NCI-H345 treated with DMSO at 0.1 percent for 48 hours (cell line): ENCODE data around the gene TMEM248.
A peak's percentile ranks its signal among the peaks of the same experiment; 100 is the strongest.
"Not testable (repeated sequence)": the region's sequence is repeated elsewhere in the genome, so short reads cannot be mapped to it uniquely, and the experiment has no call there.

ENCODE experiments used
- DNase-seq: peaks from one replicate; lab custom pipeline; 2025; ENCODE audit not compliant: unreplicated experiment; lab: John Stamatoyannopoulos, UW

The TMEM248 gene, protein sequence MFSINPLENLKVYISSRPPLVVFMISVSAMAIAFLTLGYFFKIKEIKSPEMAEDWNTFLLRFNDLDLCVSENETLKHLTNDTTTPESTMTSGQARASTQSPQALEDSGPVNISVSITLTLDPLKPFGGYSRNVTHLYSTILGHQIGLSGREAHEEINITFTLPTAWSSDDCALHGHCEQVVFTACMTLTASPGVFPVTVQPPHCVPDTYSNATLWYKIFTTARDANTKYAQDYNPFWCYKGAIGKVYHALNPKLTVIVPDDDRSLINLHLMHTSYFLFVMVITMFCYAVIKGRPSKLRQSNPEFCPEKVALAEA

DNA sequence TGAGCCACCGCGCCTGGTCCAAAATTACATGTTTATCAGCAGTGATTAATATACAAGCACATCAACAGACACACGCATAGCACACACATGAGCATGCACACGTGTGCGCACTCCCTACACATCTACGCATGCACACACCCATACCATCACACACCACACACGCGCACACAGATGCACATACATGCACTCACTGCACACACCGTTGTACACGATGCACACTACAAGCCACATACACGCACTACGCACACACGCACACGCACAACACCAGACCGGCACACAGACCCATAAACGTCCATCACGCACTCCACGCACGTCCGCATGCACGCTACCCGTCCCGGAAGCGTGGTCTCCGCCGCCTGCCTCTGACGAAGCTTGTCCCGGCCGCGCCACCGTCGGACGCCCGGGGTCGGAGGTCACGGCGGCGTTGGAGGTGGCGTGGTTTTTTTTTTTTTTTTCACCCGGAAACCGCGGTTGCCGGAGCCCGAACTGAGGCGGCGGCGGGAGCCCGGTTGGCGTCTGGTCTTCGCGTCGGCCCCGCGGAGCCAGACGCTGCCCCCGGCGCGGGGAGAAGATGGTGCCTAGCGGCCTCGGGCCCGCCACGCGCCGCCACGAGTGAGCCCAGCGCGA, at the start of gene TMEM248:
Gene TMEM248 (plus strand): TSS at position 457 of the 627 bp plus-strand sequence. CDS start 20,641 bp downstream, outside the sequence.
- DNase-seq, result peak; percentile 58

DNA sequence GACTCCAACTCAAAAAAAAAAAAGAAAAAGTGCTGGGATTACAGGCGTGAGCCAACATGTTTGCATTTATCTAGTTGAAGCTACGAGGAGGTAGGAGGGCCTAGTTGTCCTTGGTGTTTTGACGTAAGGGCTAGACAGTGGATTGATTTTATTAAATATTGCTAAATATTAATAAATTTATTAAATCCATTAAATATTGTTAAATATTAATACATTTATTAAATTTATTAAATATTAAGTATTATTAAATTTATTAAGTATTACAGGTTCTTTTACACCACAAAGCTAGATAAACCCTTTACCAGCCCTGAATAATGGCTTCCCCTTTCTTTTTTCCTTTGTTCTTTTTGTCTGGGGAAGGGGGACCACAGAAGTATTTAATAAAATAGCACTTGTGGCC, 47.5 kb upstream of the TMEM248 start:
- DNase-seq, result no peak

DNA sequence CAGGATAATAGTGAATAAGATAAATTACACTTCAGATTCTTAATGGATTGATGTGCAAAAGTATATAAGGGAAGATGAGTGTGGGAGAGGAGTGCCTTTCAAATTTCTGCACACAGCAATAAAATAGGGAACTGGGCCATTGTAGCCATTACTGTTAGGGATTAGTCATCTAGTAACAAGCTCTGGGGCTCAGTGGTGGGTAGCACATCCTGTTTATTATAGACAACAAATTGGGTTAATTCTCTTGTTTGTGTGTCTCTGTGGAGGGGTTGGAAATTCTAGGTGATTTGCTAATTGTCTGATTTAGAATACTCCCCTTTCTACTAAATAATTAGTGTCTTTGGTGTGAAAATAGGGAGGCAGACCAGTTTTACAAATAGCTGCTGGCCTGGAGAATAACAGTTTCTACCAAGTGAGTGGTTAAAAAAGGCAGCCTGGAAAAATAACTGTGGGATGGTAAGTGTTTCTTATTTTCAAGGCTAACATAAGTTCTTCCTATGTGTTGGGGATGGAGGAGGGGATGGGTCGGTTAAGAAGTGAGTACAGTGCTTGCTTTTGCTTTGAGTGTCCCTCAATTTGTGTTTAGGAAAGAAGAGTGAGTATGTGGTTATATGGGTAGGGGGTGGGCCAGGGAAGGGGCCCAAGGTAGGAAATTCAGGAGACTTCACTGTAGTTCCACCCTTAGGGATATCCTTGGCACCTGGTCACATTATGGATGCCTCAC, 43.3 kb upstream of the TMEM248 start:
- no peak for DNase-seq

DNA sequence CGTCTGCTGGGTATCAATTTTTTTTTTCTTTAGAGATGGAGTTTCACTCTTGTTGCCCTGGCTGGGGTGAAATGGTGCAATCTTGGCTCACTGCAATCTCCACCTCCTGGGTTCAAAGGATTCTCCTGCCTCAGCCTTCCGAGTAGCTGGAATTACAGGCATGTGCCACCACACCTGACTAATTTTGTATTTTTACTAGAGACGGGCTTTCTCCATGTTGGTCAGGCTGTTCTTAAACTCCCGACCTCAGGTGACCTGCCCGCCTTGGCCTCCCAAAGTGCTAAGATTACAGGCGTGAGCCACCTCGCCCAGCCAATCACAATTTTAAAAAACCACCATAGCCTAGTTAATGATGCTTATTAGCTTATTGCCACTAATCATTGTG, 42.7 kb upstream of the TMEM248 start:
- DNase-seq, result not testable (repeated sequence)

DNA sequence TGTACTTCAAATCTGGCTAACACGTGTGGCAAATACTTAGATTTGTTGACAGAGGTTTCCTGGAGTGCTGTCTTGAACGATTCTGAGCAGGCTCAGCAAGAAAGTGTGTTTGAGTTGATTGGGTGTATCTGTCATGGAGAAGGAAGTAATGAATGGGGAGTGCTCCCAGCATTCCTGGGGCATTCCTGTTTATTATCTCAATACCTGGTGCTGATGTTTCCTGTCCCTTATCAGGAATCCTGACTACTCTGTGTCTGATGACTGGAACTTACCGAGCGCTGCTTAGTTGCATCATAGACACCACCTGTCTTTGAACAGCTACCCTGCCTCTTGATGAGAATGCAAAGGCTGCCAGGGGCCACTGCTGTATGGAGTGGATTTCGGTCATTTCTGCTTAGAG, 41.0 kb upstream of the TMEM248 start:
- no peak for DNase-seq

DNA sequence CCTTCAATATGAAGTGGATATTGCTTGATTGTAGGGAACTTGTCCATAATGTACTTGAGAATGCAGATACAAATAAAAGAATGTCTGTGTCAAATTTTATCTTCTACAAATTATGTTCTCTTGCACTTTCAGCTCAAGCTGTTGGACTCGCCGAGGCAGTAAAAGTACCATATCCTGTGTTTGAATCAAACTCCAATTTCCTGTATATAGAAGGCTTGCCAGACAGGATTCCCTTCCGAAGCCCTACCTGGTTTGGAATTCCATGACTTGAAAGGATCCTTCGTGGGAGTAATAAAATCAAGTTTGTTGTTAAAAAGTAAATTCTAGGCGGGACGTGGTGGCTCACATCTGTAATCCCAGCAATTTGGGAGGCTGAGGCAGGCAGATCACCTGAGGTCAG, 40.4 kb upstream of the TMEM248 start:
- DNase-seq, result not testable (repeated sequence)

DNA sequence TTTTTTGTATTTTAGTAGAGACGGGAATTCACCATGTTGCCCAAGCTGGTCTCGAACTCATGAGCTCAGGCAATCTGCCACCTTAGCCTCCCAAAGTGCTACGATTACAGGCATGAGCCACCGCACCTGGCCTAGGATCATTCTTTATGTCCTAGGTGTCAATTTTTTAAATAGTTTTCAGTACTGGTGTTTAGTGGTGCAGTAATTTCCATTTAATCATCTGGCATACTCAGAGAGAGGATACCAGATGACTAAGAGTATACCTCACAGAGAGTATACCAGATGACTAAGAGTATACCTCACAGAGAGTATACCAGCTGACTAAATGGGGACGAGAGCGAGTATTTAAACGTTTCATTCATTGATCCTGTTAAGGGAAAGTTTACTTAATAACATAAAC, 37.3 kb upstream of the TMEM248 start:
- no peak for DNase-seq

DNA sequence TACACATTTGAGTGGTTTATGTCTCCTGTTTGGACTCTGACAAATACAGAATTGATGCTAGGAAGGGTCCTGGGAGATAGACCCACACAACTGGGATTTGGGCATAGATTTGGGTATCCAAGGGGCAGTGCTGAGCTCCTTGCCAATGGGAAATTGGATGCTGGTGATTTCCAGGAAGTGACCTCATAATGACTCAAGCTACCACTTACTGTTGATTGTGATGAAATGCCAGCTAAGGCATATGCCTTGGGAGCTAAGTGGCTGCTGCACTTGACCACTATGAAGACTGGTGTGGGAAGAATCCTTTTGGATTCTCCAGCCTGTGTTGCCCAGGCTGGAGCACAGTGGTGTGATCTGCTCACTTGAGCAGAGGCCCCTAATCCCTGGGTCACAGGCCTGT, 36.5 kb upstream of the TMEM248 start:
- not testable (repeated sequence) for DNase-seq

DNA sequence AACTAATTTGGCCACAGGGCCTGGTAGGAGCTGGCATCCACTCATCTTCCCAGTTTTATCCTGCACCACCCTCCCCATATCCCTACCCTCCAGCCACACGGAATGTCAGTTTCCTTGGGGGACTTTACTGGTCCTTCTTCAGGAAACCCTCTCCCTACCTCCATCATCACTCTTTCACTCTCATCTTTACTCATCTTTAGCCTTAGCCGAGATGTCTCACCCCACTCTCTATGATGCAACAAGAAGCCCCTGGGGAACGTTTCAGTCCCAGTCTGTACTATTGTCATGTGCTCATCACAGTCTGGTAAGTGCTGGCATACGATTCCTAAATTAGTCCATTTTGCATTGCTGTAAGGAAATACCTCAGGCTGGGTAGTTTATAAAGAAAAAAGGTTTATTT, 34.9 kb upstream of the TMEM248 start:
- no peak for DNase-seq

DNA sequence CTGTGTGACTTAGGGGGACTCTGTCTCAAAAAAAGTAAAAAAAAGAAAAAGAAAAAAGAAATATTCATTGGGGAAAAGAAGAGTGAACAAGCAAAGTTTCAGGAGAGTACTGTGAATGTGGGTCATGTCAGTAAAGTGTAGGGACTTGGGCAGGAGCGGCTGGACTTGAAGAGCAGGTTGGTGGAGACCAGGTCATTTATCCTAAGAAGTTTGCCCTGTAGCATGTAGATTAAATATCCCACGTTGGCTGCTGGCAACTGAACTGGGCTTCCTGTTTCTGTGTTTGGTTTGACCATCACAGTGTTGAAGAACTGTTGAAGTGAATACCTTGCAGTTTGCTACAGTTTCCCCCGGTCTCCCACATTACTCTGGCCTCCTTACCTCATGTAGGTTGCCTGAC, 32.8 kb upstream of the TMEM248 start:
- DNase-seq, result not testable (repeated sequence)

DNA sequence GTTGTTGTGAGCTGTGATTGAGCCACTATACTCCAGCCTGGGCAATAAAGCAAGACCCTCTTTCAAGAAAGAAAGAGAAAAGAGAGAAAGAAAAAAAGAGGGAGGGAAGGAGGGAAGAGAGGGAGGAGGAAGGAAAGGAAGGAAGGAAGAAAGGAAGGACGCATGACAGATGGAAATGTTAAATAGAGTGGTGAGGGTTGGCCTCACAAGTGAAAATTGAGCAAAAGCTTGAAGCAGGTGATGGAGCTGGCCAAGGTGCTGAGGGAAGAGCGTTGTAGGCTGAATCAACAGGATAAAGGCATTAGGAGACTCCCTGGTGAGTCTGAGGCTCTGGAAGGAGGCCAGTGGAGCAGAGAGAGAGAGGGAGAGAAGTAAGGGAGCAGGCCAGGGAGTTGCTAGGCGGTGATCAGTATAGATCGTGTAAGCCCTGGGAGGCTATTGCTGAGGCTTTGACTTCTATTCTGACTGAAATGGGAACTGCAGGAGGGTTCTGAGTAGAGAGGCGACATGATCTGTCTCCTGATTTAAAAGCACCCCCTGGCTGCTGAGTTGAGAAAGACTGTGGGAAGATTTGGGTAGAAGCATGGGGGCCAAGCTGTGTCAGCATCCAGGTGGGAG, 26.5 kb upstream of the TMEM248 start:
- no peak for DNase-seq

DNA sequence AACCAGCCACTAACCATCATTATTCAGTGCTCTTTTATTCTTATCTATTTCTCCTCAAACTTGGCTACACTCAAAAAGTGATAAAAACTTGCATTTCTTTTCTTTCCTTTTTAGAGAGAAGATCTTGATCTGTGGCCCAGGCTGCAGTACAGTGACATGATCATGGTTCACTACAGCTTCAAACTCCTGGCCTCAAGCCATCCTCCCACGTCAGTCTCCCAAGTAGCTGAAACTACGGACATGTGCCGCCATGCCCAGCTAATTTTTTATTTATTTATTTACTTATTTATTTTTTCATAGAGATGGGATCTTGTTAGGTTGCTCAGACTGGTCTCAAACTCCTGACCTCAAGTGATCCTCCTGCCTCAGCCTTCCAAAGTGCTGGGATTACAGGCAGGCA, 24.6 kb upstream of the TMEM248 start:
- no peak for DNase-seq

DNA sequence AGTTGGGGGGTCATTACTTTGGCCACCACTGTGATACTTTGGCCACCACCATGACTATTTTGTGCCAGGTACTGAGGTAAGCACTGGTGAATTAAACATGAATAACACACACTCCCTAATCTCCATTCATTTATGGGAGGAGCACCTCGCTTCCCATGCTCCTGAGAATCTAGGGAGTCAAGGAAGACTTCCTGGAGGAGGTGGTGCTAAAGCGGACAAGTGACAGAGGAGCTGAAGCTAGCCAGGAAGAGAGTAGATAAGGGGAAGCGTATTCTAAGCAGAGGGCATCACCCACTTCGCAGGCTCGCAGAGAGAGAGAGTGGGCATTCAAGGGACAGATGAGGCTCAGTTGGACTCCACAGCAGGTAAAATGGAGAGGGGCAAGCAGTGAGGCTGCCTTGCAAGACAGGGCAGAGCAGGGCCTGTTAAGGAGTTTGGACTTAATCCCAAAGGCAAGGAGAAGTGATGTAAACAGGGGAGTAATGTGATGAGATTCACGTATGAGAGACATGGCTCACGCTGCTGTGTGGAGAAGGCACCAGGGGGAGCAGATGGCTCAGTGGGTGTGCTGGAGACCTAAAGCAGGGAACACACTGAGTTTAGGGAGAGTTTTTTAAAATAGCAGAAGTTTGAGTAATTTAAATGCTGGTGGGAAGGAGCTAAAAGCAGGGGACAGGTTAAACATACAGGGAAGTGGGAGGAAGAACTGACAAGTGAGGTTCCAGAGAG, 21.3 kb upstream of the TMEM248 start:
- DNase-seq, result no peak

DNA sequence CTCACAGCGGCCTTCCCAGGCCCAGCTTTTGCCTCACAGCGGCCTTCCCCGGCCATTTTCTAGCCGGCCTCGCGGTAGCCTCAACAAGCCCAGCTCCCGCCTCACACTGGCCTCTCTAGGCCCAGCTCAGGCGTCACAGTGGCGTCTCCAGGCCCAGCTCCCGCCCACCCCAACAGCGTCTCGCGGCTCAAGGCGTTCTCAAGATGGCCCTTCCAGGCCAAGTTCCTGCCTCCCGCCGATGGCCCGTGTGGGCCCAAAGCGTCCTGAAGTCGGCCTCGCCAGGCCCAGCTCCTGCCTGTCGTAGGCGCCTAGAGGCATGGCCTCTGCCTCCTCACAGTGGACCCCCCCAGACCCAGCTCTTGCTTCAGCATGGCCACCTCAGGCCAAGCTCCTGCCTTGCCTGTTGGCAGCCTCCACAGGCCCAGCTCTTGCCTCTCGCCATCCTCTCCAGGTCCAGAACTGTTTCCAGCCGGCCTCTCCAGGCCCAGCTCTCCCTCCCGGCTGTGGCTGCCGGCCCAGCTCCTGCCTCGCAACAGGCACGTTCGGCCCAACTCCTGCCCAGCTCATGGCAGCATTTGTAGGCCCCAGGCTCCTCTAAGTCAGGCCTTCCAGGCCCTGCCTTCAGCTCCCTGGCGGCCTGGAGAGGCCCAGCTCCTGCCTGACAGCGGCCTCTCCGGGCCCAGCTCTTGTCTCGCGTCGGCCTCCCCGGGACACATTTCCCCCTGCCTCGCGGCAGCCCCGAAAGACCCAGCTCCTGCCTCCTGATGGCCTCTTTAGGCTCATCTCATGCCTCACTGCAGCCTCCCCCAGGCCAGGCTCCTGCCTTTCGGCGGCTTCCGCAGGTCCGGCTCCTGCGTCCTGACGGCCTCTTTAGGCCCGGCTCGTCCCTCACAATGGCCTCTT, 18.8 kb upstream of the TMEM248 start:
- no peak for DNase-seq

DNA sequence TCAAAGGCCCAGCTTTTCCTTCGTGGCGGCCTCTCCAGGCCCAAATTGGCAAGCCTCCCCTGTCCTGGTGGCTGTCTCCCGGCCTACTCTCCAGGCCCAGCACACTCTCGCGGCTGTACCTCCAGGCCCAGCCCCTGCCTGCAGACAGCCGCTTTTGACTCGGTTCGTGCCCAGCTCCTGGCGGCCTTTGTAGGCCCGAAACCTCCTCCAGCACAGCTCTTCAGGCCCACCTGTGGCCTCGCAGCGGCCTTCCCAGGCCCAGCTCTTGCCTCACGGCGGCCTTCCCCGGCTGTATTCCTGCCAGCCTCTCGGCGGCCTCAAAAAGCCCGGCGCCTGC, 18.2 kb upstream of the TMEM248 start:
- no peak for DNase-seq

DNA sequence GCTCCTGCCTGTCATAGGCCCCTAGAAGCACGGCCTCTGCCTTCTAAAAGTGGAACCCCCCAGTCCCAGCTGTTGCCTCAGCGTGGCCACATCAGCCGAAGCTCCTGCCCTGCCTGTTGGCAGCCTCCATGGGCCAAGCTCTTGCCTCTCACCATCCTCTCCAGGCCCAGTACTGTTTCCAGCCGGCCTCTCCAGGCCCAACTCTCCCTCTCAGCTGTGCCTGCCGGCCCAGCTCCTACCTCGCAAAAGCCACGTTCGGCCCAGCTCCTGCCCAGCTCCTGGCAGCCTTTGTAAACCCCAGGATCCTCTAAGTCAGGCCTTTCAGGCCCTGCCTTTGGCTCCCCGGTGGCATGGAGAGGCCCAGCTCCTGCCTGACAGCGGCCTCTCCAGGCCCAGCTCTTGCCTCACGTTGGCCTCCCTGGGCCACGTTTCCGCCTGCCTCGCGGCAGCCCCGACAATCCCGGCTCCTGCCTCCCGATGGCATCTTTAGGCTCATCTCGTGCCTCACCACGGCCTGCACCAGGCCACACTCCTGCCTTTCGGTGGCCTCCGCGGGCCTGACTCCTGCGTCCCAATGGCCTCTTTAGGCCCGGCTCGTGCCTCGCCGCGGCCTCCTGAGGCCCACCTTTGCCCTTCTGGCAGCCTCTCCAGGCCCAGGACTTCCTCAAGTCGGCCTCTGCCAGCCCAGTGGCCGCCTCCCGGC, 17.5 kb upstream of the TMEM248 start:
- DNase-seq, result no peak

DNA sequence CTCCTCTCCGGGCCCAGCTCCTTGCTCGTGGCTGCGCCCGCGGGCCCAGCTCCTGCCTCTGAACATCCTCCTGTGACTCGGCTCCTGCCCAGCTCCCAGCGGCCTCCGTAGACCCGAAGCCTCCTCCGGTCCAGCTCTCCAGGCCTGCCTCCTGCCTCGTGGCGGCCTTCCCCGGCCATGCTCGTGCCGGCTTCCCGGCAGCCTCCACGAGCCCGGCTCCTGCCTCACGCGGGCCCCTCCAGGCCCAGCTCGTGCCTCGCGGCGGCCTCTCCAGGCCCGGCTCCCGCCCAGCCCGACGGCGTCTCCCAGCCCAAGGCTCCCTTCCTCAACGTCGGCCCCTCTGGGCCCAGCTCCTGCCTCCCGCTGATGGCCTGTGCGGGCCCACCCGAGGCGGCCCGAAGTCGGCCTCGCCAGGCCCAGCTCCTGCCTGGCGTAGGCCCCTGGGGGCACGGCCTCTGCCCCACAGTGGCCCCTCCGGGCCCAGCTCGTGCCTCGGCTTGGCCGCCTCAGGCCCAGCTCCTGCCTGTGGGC, 16.9 kb upstream of the TMEM248 start:
- DNase-seq, result no peak

DNA sequence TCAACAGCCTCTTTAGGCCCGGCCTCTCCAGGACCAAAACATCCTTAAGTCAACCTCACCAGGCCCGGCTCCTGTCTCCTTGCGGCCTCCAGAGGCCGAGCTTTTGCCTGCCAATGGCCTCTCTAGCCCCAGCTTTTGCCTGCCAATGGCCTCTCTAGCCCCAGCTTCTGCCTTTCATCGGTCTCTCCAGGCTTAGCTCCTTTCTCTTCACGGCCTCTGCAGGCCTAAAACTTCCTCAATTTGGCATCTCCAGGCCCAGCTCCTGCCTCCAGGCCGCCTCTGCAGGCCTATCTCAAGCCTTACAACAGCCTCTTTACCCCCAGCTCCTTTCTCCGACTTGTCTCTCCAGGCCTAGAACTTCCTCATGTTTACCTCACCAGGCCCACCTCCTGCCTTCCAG, 15.7 kb upstream of the TMEM248 start:
- no peak for DNase-seq

DNA sequence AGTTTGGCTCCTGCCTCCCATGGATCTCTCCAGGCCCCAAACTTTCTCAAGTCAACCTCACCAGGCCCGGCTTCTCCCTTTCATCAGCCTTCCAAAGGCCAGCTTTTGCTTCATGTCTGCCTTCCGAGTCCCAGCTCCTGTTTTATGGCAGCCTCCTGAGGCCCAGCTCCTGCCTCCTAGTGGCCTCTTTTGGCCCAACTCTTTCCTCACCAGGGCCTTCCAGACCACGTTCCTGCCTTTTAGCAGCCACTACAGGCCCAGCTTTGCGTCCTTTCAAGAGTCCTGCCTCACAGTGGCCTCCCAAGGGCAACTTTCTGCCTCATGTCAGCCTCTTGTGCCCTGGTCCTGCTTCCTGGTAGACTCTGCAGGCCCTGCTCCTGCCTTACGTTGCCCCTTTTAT, 15.3 kb upstream of the TMEM248 start:
- DNase-seq, result no peak
